ENCODE data around the gene ZC3H7B.
"Not testable (repeated sequence)": the region's sequence is repeated elsewhere in the genome, so short reads cannot be mapped to it uniquely, and the experiment has no call there.

ZC3H7B gene, protein sequence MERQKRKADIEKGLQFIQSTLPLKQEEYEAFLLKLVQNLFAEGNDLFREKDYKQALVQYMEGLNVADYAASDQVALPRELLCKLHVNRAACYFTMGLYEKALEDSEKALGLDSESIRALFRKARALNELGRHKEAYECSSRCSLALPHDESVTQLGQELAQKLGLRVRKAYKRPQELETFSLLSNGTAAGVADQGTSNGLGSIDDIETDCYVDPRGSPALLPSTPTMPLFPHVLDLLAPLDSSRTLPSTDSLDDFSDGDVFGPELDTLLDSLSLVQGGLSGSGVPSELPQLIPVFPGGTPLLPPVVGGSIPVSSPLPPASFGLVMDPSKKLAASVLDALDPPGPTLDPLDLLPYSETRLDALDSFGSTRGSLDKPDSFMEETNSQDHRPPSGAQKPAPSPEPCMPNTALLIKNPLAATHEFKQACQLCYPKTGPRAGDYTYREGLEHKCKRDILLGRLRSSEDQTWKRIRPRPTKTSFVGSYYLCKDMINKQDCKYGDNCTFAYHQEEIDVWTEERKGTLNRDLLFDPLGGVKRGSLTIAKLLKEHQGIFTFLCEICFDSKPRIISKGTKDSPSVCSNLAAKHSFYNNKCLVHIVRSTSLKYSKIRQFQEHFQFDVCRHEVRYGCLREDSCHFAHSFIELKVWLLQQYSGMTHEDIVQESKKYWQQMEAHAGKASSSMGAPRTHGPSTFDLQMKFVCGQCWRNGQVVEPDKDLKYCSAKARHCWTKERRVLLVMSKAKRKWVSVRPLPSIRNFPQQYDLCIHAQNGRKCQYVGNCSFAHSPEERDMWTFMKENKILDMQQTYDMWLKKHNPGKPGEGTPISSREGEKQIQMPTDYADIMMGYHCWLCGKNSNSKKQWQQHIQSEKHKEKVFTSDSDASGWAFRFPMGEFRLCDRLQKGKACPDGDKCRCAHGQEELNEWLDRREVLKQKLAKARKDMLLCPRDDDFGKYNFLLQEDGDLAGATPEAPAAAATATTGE

GRCh38 chr22:41301085-41302020, at the start of gene ZC3H7B:
Gene ZC3H7B (plus strand): TSS chr22:41301525. CDS start chr22:41320661, 19,136 bp downstream.
- peak; percentile 5 for DNase-seq

- DNase-seq: no peak
Observed at GRCh38 chr22:41252365-41252764, 49.0 kb upstream of the ZC3H7B start.

DNA sequence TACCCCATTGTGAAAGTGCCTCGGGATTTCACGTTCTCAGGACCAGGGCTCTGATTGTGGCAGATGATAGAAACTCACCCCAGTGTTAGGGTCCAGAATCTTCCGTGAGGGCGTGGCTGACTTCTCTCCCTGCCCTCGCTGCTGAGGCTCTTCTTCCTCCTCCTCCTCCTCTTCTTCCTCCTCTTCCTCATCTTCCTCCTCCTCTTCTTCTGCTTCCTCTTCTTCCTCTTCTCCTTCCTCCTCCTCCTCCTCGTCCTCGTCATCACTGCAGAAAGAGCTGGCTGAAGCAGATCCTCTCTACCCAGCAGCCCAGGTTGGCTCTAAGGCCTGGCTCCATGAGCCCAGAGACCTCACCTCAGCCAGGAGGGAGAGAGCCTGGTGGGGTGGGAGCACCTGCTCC, 47.1 kb upstream of the ZC3H7B start:
- DNase-seq: no peak

DNA sequence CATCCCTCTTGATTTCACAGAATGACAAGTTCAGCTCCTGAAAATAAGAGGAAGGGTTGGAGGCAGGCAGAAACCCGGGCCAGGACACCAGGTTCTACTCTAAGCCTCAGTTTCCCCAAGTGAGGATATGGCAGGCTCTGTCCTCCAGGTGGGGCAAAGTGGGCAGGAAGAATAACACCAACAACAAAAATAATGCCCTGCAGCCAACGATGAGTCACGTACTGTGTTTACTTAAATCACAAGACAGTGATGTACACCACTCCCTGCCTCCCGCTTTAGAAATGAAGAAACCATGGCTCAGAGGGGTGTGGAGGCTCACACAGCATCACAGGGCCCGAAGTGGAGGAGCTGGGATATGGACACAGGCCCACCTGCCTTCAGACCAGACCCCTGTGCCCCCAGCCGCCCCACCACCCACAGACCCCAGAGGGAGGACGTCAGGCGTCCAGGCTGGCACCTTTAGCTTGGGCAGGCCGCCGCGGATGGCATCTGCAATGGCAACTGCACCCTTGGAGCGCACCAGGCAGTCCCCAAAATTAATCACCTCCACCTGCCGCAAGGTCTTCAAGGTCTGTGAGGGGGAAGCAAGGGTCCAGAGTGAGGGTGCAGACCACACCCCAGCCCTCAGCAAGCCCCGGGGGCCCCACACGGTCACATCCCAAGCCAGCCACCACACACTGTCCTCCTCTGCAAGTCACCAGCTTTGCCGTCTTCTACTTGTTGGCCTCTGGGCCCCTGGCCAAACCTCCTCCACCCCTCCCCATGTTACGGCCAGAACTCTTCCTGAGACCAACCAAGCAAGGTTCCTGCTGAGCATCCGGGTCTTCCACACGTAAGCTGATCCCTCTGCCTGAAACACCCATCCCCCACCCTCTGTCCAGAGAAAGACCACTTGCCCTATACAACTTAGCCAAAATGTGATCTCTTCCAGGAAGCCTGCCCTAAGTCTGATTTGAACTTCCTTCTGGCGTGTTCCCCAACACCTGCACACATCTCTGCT, 44.8 kb upstream of the ZC3H7B start:
- no peak for DNase-seq

DNA sequence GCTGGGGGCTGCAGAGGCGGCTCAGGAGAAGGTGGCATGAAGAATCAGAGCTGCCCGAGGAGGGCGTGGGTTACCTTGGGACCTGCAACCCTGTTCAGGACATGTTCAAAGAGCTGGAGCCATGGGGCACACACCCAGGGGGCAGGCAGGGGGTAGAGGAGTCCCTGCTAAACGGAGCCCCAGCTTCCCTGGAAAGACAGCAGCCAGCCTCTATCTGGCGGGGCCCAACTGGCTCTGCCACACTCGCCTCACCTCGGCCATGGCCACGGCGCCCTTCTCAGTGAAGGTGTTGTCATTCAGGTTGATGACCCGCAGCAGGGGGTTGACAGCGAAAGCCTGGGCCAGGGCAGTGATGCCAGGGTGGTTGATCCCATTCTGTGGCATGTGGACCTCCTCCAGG, 43.6 kb upstream of the ZC3H7B start:
- DNase-seq: no peak

DNA sequence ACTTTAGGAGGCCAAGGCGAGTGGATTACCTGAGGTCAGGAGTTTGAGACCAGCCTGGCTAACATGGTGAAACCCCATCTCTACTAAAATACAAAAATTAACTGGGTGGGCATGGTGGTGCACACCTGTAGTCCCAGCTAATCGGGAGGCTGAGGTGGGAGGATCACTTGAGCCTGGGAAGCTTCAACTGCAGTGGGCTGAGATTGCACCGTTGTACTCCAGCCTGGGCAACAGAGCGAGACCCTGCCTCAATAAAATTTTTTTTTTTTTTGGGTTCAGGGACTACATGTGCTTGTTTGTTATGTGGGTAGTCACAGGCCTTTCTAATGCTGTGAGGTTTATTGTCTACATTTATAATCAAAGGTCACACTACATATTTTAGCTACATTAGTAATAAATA, 41.6 kb upstream of the ZC3H7B start:
- not testable (repeated sequence) for DNase-seq

- DNase-seq: no peak
Observed at GRCh38 chr22:41260871-41261270, 40.5 kb upstream of the ZC3H7B start.

- DNase-seq: no peak
Observed at GRCh38 chr22:41261541-41262249, 39.6 kb upstream of the ZC3H7B start.

DNA sequence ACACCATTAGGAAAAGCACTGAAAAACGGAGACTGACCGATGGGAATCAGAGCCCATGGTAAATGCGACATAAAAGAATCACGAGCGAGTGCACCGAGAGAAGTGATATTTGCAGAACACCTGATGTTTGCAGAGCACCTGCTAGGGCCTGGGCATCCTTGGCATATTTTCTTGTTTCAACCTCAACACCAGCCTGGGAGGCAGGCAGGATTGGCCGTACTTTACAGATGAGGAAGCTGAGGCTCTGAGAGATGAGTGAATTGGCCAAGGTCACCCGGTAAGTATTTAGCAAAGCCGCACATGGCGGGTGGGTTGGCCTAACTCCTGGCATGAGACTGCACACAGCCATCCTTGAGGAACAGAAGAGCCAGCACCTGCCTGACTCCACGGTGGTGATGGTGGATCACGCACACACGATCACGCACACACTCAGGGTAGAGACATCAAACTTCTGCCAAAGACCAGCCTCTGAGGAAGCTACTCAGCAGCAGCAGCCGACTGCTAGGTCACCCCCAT, 39.0 kb upstream of the ZC3H7B start:
- DNase-seq: no peak

GRCh38 chr22:41263704-41264103, 37.6 kb upstream of the ZC3H7B start:
- DNase-seq: no peak

DNA sequence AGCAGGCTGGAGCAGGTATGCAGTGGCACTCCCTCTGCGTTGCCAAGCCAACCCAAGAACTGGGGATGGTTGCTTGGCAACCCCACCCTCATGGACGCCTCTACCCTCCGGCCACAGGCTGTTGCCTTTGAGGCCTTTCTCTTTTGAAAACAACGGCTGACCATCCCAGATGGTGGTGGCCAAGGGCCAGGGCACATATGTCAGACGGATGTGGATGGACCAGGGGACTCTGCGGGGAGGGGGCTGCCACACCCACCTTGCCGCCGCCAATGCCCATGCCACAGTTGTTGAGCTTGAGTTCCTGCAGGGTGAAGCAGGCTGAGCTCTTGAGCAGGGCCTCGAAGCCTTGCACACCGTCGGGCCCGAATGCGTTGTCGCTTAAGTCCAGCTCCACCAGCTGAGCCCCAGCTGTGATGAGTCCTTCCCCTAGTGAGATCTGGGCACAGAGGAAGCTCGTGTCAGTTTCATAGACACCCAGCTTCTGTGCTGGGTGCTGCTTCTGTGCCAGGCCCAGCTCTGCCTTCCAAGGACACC, 36.9 kb upstream of the ZC3H7B start:
- no peak for DNase-seq

GRCh38 chr22:41267958-41268357, 33.4 kb upstream of the ZC3H7B start:
- no peak for DNase-seq

- DNase-seq: no peak
Observed at GRCh38 chr22:41271787-41272186, 29.5 kb upstream of the ZC3H7B start.

- DNase-seq: no peak
Observed at GRCh38 chr22:41273128-41273527, 28.2 kb upstream of the ZC3H7B start.

GRCh38 chr22:41274856-41275255, 26.5 kb upstream of the ZC3H7B start:
- no peak for DNase-seq

GRCh38 chr22:41280065-41280464, 21.3 kb upstream of the ZC3H7B start:
- DNase-seq: no peak

DNA sequence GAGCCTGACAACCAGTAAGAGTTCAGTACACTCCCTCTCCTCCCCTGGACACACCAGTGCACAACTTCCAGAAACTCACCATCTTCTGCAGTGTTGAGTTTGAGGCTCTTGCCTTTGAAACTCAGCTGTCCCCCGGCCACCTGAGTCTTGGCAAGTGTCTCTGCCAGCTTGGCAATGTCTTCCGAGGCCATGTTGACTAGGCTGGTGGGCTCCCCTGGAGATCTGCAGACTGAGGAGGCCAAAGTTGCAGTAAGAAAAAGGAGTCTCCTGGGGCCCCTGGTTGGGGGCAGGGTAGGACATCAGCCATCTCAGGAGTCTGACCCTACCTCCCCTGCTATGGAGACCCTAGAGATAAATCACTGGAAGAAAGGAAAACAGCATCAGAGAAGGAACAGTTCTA, 20.5 kb upstream of the ZC3H7B start:
- DNase-seq: no peak

GRCh38 chr22:41284465-41284864, 16.9 kb upstream of the ZC3H7B start:
- DNase-seq: no peak

- DNase-seq: no peak
Observed at GRCh38 chr22:41285441-41285819, 15.9 kb upstream of the ZC3H7B start.
